ENCODE results near the gene TBK1. TPM values are rescaled to one million over a fixed set of nuclear protein-coding genes. Genes with fewer than 3 reads are reported as not detected.

Gene TBK1
- total RNA-seq, 2 experiments from 2014 or later: 25.4 to 26.0 TPM

DNA sequence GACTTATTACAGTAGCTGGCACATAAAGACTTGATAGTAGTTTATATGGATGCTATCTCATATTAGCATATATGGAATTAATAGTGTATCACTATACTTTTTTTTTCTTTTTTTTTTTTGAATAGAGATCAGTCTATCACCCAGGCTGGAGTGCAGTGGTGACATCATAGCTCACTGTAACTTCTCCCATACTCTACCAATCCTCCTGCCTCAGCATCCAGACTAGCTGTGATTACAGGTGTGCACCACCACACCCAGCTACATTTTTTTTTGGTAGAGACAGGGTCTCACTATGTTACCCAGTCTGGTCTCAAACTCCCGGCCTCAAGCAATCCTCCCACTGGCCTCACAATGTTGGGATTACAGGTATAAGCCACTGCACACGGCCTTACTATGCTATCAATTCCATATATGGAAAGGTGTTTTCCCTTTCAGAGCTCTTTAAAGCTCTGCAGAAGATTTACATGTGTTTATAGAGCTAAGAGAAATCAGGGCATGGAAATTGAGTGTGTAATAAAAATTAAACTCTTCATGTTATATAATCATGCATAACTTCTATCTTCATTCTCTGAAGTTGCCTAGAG is 1.8 kb upstream of the TBK1 start:
- CTCF ChIA-PET: interaction anchor here (1.2 kb wide), 1 partner anchor 14 kb away, joined by 3 read pairs; no protein-coding TSS in a partner anchor
- POLR2A ChIA-PET: interaction anchor here (0.9 to 1.8 kb wide), 3 partner anchors 9 to 46 kb away, joined by 3 to 6 read pairs (median 3); partner anchors contain the start of gene XPOT

GRCh38 chr12:64450711-64451486 is 1.0 kb upstream of the TBK1 start:
- POLR2A ChIA-PET: interaction anchor here (1.2 to 1.8 kb wide), 2 partner anchors 10 to 47 kb away, joined by 3 to 6 read pairs; partner anchors contain the start of gene XPOT
- CTCF ChIA-PET: interaction anchor here (1.2 kb wide), 1 partner anchor 15 kb away, joined by 3 read pairs; no protein-coding TSS in a partner anchor

DNA sequence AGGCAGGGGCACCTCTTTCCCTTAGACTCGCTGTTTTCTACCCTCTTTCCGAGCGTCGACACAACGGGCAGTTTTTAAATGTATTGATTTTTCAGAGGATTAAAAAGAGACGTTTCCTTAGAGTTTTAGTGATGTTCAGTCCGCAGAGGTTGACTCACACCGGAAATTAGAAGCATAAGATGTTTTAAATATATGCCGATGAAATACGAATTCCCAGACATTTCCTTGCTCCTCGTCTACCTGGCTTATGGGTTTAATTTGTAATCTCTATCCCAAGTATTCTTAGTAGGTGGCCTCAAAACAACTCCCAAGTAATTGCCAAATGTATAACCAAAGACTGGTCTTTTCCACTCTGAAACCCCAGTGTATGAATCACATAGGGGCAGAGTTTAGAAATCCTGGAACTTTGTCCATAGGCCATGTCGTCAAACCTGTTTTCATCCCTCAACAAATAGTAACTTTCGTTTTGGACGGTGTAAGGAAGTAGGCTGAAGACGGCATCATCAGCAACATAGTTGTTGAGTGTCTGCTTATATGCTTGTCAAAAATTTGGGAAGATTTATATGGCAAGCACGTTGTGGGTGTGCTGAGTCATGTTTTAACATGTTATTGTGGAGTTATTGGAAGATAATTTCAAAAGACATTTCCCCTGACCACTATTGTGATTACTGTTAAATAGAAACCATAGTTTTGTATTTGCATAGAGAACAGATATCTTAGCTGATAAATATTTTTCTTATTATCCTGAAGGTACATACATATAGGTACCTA is 824 bp downstream of the TBK1 start:
- CTCF ChIA-PET: no interaction called here
- POLR2A ChIA-PET: interaction anchor here (0.6 kb wide), 1 partner anchor 45 kb away, joined by 3 read pairs; no protein-coding TSS in a partner anchor

DNA sequence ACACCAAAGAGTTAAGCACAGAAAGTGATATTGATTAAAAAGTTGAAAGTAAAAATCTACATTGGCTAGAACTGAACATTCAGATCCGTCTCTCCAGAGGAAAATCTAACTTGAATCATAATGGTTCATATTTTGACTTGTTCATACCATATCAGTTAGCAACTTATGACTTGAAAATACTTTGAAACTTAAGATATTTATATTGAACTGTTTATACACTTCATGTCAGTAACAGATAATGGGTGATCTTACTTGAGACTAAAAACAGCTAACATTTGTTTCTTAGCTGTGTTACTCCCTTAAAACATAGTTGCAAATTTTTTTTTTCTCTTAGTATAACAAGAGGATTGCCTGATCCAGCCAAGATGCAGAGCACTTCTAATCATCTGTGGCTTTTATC is 3.6 kb downstream of the TBK1 start:
- POLR2A ChIA-PET: no interaction called here
- CTCF ChIA-PET: no interaction called here

DNA sequence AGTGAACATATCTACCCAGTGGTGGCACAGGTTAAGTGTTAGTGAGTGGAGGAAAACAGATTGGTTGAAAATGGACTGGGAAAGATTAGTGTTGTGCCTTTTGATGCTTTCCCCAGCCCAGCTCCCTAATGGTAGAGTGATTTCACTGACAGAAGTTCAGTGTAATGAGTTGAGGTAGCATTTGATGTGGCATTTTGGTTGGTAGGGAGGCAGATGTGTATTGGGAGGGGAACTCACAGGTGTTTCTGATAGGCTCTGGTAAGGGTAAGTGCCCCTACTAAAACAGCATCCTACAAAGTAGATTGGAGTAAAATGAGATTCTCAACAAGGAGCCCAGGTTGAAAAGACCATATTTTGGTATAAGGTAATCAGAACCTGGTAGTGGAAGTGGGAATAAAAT is 4.2 kb downstream of the TBK1 start:
- ChIA-PET CTCF (no interaction called here), POLR2A (no interaction called here)

DNA sequence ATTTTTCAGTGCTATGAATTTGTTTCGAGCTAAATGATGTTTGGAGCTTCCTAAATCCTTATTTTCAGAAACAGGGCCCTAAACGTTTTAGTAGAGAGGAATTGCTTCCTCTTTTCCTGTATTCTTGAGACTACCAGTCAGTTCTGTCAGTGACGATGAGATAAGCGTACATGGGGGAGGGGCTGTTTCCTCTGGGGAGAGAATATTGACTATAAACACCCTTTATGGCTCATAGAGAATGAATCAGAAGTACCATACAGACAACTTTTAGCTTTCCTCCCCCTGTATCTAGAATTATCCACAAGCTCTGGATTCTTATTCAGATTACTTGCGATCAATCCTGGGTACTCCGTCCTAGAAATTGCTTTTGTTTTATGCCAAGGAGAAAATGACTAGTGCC is 5.1 kb downstream of the TBK1 start:
- ChIA-PET CTCF (no interaction called here), POLR2A (no interaction called here)

GRCh38 chr12:64457466-64457865 is 5.5 kb downstream of the TBK1 start:
- POLR2A ChIA-PET: no interaction called here

GRCh38 chr12:64457923-64458322 is 6.0 kb downstream of the TBK1 start:
- CTCF ChIA-PET: no interaction called here

More at GRCh38 chr12:64457466-64457865, 5.5 kb downstream of the TBK1 start:
- CTCF ChIA-PET: no interaction called here

DNA sequence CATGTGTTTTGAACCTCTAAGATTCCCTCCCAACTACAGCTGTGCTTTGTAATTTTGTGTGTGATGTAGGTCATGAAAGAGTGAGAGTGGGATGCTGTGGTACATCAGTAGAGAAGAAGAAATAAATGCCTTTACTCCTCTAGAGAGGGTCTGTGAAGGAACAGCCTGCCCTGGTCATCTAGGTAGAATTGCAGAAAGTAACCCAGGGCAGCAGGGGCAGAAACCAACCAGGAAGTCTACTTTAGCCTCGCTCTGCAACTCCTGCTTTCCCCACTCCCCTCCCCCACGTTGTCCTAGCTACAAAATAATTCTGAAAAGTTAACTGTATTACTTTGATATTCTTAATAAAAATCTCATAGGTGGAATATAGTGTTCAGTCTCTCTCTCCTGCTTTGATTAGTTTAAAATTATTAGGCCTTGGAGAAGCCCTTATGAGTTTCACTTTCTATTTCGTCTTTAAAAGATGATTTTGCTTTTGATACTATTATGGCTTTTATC is 7.5 kb downstream of the TBK1 start:
- ChIA-PET POLR2A (no interaction called here), CTCF (no interaction called here)

More at GRCh38 chr12:64457923-64458322, 6.0 kb downstream of the TBK1 start:
- POLR2A ChIA-PET: no interaction called here

GRCh38 chr12:64461634-64462414 is 9.9 kb downstream of the TBK1 start:
- ChIA-PET POLR2A (no interaction called here), CTCF (no interaction called here)

DNA sequence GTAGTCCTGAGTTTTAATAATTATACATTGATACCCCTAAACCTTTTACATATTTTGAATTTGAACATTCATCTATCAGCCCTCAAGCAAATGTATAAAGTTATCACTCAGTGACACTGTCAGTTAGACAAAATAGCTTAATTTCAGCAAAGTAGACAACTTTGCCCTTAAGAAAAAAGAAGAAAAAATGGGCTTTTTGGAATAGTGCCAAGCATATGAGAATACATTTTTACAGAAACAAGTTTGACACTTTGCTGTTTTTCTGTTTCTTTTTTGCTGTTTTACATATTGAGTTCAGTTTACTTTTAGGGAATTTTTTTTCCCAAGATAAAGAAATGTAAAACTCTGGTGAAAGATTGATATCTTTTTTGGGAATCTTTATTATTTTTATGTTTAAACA is 14.3 kb downstream of the TBK1 start:
- CTCF ChIA-PET: no interaction called here
- POLR2A ChIA-PET: no interaction called here

DNA sequence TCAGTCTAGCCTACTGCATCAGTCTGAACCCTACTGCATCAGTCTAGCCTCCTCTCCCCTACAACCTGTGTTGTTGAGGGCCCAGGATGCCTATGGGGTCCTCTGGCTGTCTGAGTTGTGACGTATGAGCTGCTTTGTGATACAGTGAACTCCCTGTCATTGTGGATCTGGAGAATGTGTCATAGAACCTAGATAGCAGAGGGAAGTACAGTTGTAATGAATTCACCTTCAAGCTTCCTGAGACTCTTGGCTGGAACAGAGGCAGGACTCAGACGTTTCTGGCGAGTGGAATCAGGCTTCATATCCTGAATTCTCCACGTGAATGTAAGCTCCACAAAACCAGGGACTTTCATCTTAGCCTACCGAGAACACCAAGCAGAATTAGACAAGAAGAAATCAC is 17.0 kb downstream of the TBK1 start:
- CTCF ChIA-PET: no interaction called here
- POLR2A ChIA-PET: no interaction called here

DNA sequence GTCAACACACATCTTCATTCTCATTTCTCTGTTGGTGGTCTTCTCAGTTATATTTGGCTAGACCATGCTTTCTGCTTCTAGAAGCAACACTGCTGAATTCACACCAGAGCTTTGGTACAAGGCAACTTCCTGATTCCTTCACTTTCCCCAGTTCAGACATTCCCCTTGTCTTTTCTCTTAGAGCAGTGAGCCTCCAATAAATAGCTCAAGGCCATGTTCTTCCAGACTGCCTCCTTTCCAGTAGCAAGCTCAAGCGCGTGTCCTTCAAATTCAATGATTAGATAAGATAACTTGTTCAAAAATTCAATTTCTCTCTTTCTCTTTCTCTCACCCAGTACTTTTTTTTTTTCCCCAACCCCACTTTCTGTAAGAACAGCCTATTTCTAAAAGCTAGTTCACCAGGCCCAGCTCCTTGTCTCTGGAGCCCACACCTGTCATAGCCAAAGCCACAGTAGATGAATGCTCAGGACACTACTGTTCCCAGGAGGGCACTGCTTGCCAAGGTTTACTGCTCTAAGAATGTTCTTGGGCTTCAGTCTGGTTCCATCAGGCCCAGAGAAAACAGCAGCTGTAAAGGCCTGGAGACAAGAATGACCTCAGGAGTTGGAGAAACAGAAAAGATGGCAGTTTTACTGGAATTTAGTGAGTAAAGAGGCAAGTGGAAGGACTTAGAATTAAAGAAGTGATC is 17.7 kb downstream of the TBK1 start:
- ChIA-PET CTCF (no interaction called here), POLR2A (no interaction called here)

DNA sequence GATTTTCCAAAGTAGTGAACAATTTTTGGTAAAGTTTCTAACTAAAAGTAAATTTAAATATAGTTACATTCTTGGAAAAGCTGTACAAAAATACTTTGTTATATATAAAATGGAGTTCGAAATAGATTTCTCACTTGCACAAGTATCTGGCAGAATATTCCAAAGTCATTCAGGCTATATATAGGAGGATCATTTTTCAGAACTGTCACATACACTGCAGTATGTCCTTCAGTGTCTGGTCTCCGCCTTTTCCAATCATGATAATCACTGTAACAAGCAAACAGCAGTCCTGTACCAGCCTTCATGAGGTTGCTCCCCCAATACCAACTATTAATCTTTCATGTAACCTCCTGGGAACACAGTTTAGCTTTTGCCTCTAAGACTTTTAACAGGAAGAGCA is 18.6 kb downstream of the TBK1 start:
- POLR2A ChIA-PET: no interaction called here

DNA sequence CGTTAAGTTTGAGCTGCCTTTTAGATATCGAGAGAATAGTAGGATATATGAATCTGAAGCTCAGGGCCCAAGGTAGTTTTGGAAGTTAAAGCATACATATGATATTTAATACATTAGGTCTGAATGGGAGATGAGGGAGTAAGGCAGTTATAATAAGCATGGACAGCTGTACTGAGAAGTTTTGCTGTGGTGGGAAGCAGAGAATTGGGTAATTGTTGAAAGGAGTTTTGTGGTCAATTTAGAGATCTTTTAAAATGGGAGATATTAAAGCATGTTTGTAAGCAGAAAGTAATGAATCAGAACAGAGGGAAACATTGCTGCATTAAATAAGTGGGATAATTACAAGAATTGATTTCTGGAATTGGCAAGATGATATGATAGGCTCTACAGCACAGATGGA is 21.3 kb downstream of the TBK1 start:
- CTCF ChIA-PET: no interaction called here
- POLR2A ChIA-PET: no interaction called here

More for the DNA sequence above, 18.6 kb downstream of the TBK1 start:
- CTCF ChIA-PET: no interaction called here

- ChIA-PET POLR2A (no interaction called here), CTCF (no interaction called here)
These were observed 23.6 kb downstream of the TBK1 start for GRCh38 chr12:64475518-64475917.

DNA sequence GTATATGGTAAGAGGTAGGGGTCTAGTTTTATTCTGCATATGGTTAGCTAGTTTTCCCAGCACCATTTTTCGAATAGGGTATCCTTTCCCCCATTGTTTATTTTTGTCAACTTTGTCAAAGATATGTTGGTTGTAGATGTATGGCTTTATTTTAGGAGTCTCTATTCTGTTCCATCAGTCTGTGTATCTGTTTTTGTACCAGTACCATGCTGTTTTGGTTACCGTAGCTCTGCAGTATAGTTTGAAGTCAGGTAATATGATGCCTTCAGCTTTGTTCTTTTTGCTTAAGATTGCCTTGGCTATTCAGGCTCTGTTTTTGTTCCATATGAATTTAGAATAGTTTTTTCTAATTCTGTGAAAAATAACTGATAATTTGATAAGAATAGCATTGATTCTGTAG is 24.9 kb downstream of the TBK1 start:
- POLR2A ChIA-PET: no interaction called here
- CTCF ChIA-PET: no interaction called here

GRCh38 chr12:64478661-64479060 is 26.7 kb downstream of the TBK1 start:
- ChIA-PET POLR2A (interaction anchor here (0.6 kb wide), 1 partner anchor 56 kb away, joined by 10 read pairs; no protein-coding TSS in a partner anchor), CTCF (no interaction called here)

DNA sequence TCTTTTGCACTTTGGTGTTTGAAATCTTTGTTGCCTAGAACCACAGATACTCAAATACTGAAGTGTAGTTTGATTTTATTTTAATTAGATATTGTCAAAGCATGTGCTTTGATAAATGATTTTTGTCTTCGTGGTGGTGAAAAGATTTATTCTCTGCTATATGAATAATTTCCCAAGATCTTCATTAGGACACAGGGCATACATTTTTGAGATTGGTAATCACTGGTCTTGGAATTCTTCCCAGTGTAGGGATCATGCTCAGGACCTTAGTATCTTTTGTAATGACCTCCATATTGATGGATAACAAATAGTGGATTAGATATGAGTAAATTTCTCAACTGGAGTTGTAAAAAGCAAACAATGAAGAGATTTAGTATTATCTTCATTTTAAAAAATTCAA is 28.2 kb downstream of the TBK1 start:
- POLR2A ChIA-PET: no interaction called here
- CTCF ChIA-PET: no interaction called here

Data from activated CD8-positive, alpha-beta memory T cell treated with anti-CD3 and anti-CD28 coated beads for 36 hours (primary cell).